Smooth muscle cell of bladder (primary cell): ENCODE measurements around the gene MYRFL. TPM values are rescaled to one million over a fixed set of nuclear protein-coding genes. Genes with fewer than 3 reads are reported as not detected.

Experiments used
- total RNA-seq: library from RNA; depleted of rRNA; stranded (reverse); fragments of >200 nt; gene quantifications from 2 replicates; pipeline ENCODE4 v1.2.3, GENCODE V29; 2014

The MYRFL gene
- under 0.01 TPM in 2 replicates for total RNA-seq

DNA sequence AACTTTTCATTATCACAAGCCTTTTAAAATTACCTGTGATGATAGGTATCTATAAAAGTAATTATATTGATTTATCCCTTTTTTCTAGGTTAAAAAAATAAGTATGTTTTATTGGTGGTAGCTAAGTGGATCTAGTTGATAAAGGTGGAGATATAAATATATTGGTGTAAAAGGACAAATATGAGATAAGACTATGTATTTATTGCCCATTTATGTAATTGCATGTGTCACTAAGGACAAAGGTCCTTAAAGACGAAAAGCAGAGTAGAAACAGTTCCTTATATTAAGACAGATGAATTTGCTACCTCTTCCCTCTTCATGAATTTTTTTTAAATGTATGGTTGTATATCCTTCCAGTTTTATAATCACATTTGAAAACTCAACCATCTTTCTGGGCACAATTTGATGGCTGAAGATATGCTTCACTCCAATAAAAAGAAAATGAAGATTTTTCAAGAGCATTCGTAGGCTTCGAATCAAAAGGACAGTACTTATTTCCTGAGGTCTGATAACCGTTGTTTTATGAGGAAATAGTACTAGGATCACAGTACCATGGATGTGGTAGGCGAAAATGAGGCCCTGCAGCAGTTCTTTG, at the start of gene MYRFL:
TSS of gene MYRFL (plus strand) at position 262 of the 595 bp plus-strand sequence. CDS start at position 553, 291 bp downstream.

Other genes with a start within 250 kb of the MYRFL start
- 153 and 156 TPM in 2 replicates for gene CCT2, start 239.8 kb upstream of the MYRFL start, total RNA-seq
- gene LRRC10, start 214.3 kb upstream of the MYRFL start, total RNA-seq: under 0.01 TPM in 1 of 2 replicates, not detected in the other
- not detected in 2 replicates for gene BEST3, start 125.9 kb upstream of the MYRFL start, total RNA-seq
- gene RAB3IP, start 86.4 kb upstream of the MYRFL start, total RNA-seq: 3.1 and 6.3 TPM in 2 replicates